Embryonic facial prominence (tissue), 1 donor: ENCODE data around the gene CDH1.
"Not testable (repeated sequence)": the region's sequence is repeated elsewhere in the genome, so short reads cannot be mapped to it uniquely, and the experiment has no call there.

Experiments
- DNase-seq: peaks from one replicate; pipeline ENCODE4 v3.0.0-alpha.2; 2016; ENCODE audit errors: extremely low spot score

The CDH1 gene

GRCh38 chr16:68737046-68737729 lies at the start of gene CDH1:
Gene CDH1, plus strand, starts transcription at chr16:68737292. Its CDS starts 124 bp downstream, at chr16:68737416.
- no peak for DNase-seq

GRCh38 chr16:68689921-68690320 lies 47.2 kb upstream of the CDH1 start:
- DNase-seq = no peak

DNA sequence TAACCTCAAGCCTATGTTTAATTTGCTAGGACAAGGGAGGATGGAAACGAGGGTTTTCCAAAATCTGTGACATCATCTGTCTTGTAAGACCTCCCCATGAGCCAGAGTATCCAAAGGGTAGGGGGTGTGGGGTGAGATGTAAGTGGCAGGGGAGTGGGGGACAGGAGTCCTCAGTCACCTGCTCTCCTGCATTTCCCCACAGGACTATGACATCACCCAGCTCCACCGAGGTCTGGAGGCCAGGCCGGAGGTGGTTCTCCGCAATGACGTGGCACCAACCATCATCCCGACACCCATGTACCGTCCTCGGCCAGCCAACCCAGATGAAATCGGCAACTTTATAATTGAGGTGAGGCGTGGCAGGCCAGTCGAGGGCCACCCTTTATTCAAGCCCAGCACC lies 41.5 kb upstream of the CDH1 start:
- DNase-seq = no peak

GRCh38 chr16:68696514-68696913 lies 40.6 kb upstream of the CDH1 start:
- DNase-seq = no peak

DNA sequence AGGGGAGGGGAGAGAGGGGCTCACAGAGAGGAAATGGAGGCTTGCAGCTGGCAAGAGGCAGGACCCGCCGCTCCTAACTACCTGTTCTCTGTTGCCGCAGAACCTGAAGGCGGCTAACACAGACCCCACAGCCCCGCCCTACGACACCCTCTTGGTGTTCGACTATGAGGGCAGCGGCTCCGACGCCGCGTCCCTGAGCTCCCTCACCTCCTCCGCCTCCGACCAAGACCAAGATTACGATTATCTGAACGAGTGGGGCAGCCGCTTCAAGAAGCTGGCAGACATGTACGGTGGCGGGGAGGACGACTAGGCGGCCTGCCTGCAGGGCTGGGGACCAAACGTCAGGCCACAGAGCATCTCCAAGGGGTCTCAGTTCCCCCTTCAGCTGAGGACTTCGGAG lies 39.0 kb upstream of the CDH1 start:
- no peak for DNase-seq

DNA sequence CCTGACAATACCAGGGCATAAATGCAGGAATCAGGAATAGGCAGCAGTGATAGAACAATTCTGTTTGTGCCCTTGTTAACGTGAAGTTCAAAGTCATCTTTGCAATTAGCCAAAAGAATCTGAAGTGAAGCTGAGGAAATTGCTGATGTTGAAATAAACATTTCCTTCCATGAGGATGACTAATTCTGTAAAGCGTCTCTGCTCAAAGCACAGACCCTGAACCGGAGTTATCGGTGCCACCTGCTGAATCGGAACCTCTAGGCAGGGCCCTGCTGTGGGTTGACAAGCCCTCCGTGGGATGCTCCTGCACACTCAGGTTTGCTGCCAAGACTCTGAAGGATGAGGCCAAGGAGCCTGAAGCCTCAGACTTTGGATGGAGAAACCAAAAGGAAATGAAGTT lies 37.0 kb upstream of the CDH1 start:
- no peak for DNase-seq

DNA sequence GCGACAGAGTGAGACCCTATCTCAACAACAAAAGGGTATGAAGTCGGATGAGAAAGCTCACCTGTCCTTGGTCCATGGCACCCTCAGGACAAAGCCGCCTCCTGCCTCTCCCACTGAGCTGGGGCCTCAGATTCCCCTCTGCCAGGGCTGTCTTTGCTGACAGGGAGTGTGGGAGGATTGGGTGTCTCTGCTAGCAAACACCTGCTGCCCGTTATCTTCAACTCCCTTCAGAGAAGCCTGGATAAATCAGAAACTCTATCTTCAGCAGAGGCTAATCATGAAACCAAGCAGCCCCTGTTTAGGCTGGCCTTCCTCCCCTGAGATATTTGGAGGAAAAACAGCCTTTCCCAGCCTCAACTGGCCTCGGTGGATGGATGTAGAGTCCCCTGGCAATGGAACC lies 36.3 kb upstream of the CDH1 start:
- no peak for DNase-seq

GRCh38 chr16:68704232-68704867 lies 32.7 kb upstream of the CDH1 start:
- no peak for DNase-seq

DNA sequence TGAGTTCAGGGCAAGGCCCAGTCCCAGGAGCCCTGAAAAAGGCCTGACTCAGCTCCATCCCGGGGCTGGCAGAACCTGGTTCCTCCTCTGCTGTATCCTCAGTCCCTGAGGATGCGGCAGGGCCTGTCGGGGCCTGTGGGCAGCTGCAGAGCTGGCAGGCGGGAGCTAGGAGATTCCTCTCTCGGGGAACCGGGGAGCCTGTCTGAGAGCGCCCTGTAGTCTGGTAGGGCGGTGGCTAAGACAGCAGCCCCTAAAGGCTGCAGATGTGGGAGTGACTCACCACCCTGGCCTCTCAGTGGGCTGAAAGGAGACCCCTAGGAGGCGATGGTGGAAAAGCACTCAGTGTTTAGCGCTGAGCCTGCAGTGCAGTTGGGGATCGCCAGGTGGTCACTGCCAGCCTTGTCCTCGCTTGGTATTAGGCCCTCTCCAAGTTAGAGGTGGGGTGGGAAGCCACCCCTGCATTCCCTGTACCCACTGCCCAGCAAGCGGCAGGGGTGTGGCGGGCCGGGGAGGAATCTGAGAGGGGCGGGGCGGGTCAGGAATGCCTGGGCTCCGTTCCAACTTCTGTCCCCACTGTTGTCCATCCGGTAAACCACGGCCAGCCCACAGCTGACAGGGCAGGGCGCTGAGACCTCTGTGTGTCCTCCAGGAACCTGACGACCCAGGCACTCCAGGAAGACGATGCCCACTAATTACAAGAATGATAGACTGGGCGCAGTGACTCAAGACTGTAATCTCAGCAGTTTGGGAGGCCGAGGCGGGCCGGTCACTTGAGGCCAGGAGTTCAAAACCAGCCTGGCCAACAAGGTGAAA lies 29.5 kb upstream of the CDH1 start:
- DNase-seq = no peak

GRCh38 chr16:68710211-68710610 lies 26.9 kb upstream of the CDH1 start:
- DNase-seq = no peak

- no peak for DNase-seq
These were observed 25.5 kb upstream of the CDH1 start for GRCh38 chr16:68711421-68712139.

- DNase-seq = no peak
These were observed 23.7 kb upstream of the CDH1 start for GRCh38 chr16:68713361-68713760.

GRCh38 chr16:68715471-68715870 lies 21.6 kb upstream of the CDH1 start:
- DNase-seq = no peak

DNA sequence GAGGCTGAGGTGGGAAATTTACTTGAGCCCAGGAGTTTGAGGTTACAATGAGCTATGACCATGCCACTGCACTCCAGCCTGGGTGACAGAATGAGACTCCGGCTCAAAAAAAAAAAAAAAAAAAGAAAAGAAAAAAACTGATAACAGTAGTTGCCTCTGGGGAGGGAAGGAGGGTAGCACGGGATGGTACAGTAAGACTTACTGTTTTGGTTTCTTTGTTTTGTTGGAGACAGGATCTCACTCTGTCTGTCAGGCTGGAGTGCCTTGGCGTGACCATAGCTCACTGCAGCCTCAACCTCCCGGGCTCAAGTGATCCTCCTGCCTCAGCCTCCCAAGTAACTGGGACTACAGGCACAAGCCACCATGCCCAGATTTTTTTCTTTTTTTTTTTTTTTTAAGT lies 20.6 kb upstream of the CDH1 start:
- not testable (repeated sequence) for DNase-seq

GRCh38 chr16:68717684-68718083 lies 19.4 kb upstream of the CDH1 start:
- no peak for DNase-seq

- DNase-seq = peak; percentile 13
These were observed 18.5 kb upstream of the CDH1 start for GRCh38 chr16:68718590-68718989.

DNA sequence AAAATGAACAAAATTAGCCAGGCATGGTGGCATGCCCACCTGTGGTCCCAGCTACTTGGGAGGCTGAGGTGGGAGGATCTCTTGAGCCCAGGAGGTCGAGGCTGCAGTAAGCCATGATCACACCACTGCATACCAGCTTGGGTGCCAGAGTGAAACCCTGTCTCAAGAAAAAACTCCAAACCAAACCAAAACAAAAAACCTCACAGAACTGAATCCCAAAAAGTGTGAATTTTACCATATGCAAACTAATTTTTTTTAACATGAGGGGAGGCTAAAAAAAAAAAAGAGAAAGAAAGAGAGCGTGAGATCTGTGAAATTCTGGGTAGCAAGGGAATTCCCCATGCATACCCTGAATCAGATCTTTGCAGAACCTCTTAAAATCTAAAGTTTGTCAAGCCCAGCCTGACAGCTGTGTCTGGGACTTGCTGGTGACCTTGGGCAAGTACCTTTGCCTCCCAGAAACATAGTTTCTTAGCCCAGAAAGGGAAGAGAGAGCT lies 17.1 kb upstream of the CDH1 start:
- DNase-seq = no peak

GRCh38 chr16:68722119-68723024 lies 14.7 kb upstream of the CDH1 start:
- no peak for DNase-seq

DNA sequence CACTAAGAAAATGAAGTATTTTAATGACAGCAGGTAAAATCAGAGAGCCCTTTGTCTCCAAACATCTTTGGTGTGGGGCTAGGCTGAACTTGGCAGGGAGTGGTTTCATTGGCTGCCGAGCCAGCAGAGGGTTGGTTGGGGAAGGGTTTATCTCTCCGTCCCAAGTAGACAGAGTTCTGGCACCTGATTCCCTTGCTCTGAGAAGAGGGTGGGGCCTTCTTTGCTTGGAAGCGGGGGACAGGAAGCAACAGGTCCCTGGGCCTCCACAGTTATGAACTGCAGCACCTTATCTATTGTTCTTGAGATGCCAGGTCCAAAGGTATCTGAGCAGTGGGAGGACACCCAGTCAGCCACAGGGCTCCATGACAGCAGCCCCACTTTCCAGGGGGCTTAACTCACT lies 12.3 kb upstream of the CDH1 start:
- no peak for DNase-seq

GRCh38 chr16:68728523-68728922 lies 8.6 kb upstream of the CDH1 start:
- no peak for DNase-seq

DNA sequence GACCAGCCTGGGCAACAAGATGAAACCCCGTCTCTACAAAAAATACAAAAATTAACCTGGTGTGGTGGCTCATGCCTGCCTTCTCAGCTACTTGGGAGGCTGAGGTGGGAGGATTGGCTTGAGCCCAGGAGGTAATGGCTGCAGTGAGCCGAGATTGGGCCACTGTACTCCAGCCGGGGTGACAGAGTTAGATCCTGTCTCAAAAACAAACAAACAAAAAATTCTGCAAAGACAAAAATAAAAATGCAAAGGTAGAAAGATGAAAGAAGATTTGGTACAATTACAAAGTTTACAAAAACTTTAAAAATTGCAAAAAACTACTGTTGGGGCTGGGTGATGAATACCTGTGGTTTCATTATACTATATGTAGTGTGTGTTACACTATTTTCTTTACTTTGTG lies 5.5 kb upstream of the CDH1 start:
- no peak for DNase-seq
